H1 (cell line): Measurements from ENCODE around the gene TRPM1. TPM values are rescaled to one million over a fixed set of nuclear protein-coding genes. Genes with fewer than 3 reads are reported as not detected.

Experiments
- ATF2 ChIP-seq: IDR thresholded peaks from 2 replicates; pipeline ENCODE4 v1.6.1; 2012; ENCODE audit warnings: low read length, inconsistent platforms
- CHD7 ChIP-seq: fragments of 300-600 bp; sonication (generic); IDR thresholded peaks from 2 replicates; pipeline ENCODE4 v1.7.1; 2012; ENCODE audit warnings: low read length, moderate library complexity, mild to moderate bottlenecking, inconsistent platforms; ENCODE audit not compliant: insufficient replicate concordance
- EP300 ChIP-seq, 2 experiments: IDR thresholded peaks; 1 replicate in 1 of 2; 2 replicates in 1 of 2; pipeline ENCODE4 v1.6.1; 2011 to 2012; ENCODE audit warnings: low read depth in 2 of 2, low read length in 2 of 2, mild to moderate bottlenecking in 2 of 2, borderline replicate concordance in 1 of 2, inconsistent platforms in 1 of 2, moderate library complexity in 1 of 2
- HDAC2 ChIP-seq, 2 experiments: fragments of 300-600 bp in 1 of 2; sonication (generic) in 1 of 2; IDR thresholded peaks; 2 replicates each; pipeline ENCODE4 v1.6.1; 2011 to 2012; ENCODE audit warnings: low read depth in 2 of 2, low read length in 2 of 2, mild to moderate bottlenecking in 2 of 2, moderate library complexity in 2 of 2, borderline replicate concordance in 1 of 2, inconsistent platforms in 1 of 2
- KDM1A ChIP-seq: fragments of 200-600, 300-600 bp; sonication (generic); IDR thresholded peaks from 2 replicates; pipeline ENCODE4 v1.7.1; 2016; ENCODE audit warnings: mild to moderate bottlenecking, low read length, borderline replicate concordance
- RXRA ChIP-seq: IDR thresholded peaks from 2 replicates; pipeline ENCODE4 v1.6.1; 2011; ENCODE audit warnings: low read depth, mild to moderate bottlenecking, low read length, moderate library complexity; ENCODE audit not compliant: insufficient read depth
- SRF ChIP-seq: IDR thresholded peaks from 2 replicates; pipeline ENCODE4 v1.6.1; 2011; ENCODE audit warnings: mild to moderate bottlenecking, low read depth, low read length, moderate library complexity
- TAF1 ChIP-seq: IDR thresholded peaks from 2 replicates; pipeline ENCODE4 v1.6.1; 2011; ENCODE audit warnings: mild to moderate bottlenecking, low read depth, low read length
- polyA plus RNA-seq, 7 experiments: library from polyadenylated mRNA; depleted of rRNA in 3 of 7; stranded (reverse) in 5 of 7; unstranded in 2 of 7; fragments of >200 nt in 5 of 7; fragments of 200-250 nt in 2 of 7; gene quantifications; 1 replicate in 5 of 7; 2 replicates in 1 of 7; 4 replicates in 1 of 7; pipeline versions ENCODE4 v1.2.1 to v1.2.3, GENCODE V29; 2011 to 2013; ENCODE audit warnings: missing spikeins in 2 of 7, mixed read lengths in 2 of 7
- total RNA-seq: library from RNA; stranded (reverse); fragmentation: NEBNext Ultra II Directional; extraction: Animal tissue kit (Norgen Biotek cat#: 25700); gene quantifications from 2 replicates; pipeline ENCODE4 v1.2.1, GENCODE V29; 2021

Gene TRPM1
- total and polyA plus RNA-seq, 2 of the 8 experiments (the other 6 are each of a cell fraction or from before 2014, with no cell fraction given), result 0.05 TPM; not detected in 1

- TF ChIP-seq SRF (no peak), EP300 (IDR thresholded peaks at IDR 0.05; ENCODE audit: borderline replicate concordance in 1 of 2, low read depth in 2 of 2, low read length in 2 of 2) (no peak), CHD7 (no peak), KDM1A (no peak), ATF2 (no peak), RXRA (no peak), TAF1 (no peak), HDAC2 (IDR thresholded peaks at IDR 0.05; ENCODE audit: borderline replicate concordance in 1 of 2, low read depth in 2 of 2, low read length in 2 of 2) (no peak)
Observed at GRCh38 chr15:30992249-30992864, 109.2 kb downstream of the TRPM1 start (continued).
